Measurements from ENCODE around the gene PER3. TPM values are rescaled to one million over a fixed set of nuclear protein-coding genes. Genes with fewer than 3 reads are reported as not detected.

Gene PER3
- total and polyA plus RNA-seq, 9 of the 15 experiments (the other 6 are each of a cell fraction or from before 2014, with no cell fraction given), result 11.9 to 22.5 (median 14.6) TPM

GRCh38 chr1:7767176-7767575 lies 16.9 kb upstream of the PER3 start:
- no peak overlapping the region for H3K9ac ChIP-seq (ENCODE audit: insufficient read depth in 1 of 2, low read depth in 2 of 2, low read length in 2 of 2)
- 34% methylated on average over 4 of the region's 4 CpGs for WGBS (ENCODE audit: insufficient coverage, low coverage, missing lambda C conversion rate)
- no peaks in the 10 kb centered on the region for H4K20me1 ChIP-seq (replicated peaks; ENCODE audit: control insufficient read depth, insufficient read depth, low read length)
- no peak overlapping the region for H3K4me3 ChIP-seq
- no peak overlapping the region for H3K27ac ChIP-seq (ENCODE audit: extremely low read depth, low read depth, low read length)
- no peak overlapping the region for H2AFZ ChIP-seq (ENCODE audit: low read depth, low read length)
- peaks cover 13% of the 10 kb centered on the region for H3K79me2 ChIP-seq (ENCODE audit: control insufficient read depth, insufficient read depth, low read length)
- no peaks in the 10 kb centered on the region for H3K9me3 ChIP-seq (replicated peaks; ENCODE audit: control insufficient read depth, insufficient read depth, low read depth, low read length)
- ATAC-seq, result no peak
- no peak for FAIRE-seq
- H3K4me2 ChIP-seq (ENCODE audit: insufficient read depth, low read length), result no peak overlapping the region
- peaks cover 9 to 16% of the 10 kb centered on the region in 2 experiments for H3K4me1 ChIP-seq (replicated peaks in 1 of 2; ENCODE audit: control insufficient read depth in 2 of 2, insufficient read depth in 2 of 2, low read length in 2 of 2)
- in situ Hi-C loops (cut with MboI) (no loop called here), intact Hi-C loops (cut with micrococcal nuclease) (no loop called here)
- TF ChIP-seq CBX8 (IDR thresholded peaks at IDR 0.05; ENCODE audit: borderline replicate concordance, extremely low read depth, low read depth, low read length, poor library complexity, severe bottlenecking), result peak; percentile 60
- TF ChIP-seq CBX2 (IDR thresholded peaks at IDR 0.05; ENCODE audit: insufficient read depth, low read length, poor library complexity, severe bottlenecking), result peak; percentile 67
- no peak for TF ChIP-seq ZNF518B (CRISPR knock-in tag; IDR thresholded peaks at IDR 0.05)
- TF ChIP-seq HDAC1 (IDR thresholded peaks at IDR 0.05), result no peak
- TF ChIP-seq KAT7 (CRISPR knock-in tag; IDR thresholded peaks at IDR 0.05; ENCODE audit: borderline replicate concordance), result no peak
- no peak for TF ChIP-seq CHD4 (IDR thresholded peaks at IDR 0.05; ENCODE audit: insufficient read depth, insufficient replicate concordance, low read depth, low read length, poor library complexity, severe bottlenecking)
- H3K27me3 ChIP-seq (ENCODE audit: control insufficient read depth in 2 of 2, insufficient read depth in 2 of 2, low read length in 2 of 2), result peaks cover 0 to 4% of the 10 kb centered on the region in 2 experiments; a peak in 2 of 5 replicates
- ChIA-PET POLR2A (interaction anchor here (0.9 to 1.3 kb wide), 3 partner anchors 152 to 288 kb away, joined by 3 read pairs; no protein-coding TSS in a partner anchor), CTCF (ENCODE audit: low intra/inter-chr PET ratio) (no interaction called here)
- H3K36me3 ChIP-seq (ENCODE audit: control insufficient read depth, insufficient read depth, low read length), result no peaks in the 10 kb centered on the region
- BruUV-seq (replicated peaks), result no TSS peak
- no peaks in the 10 kb centered on the region for H3K9me1 ChIP-seq (ENCODE audit: control insufficient read depth, insufficient read depth, low read length)
- no peak for DNase-seq (ENCODE audit: extremely low read depth in 1 of 4, low spot score in 3 of 4)

Measured in K562 (cell line).